Activated CD4-positive, CD25-positive, alpha-beta regulatory T cell treated with anti-CD3 and anti-CD28 coated beads, Interleukin-2, amount 50 U/mL, for 16 hours (primary cell): Measurements from ENCODE around the gene HSPBP1.
"Not testable (repeated sequence)": the region's sequence is repeated elsewhere in the genome, so short reads cannot be mapped to it uniquely, and the experiment has no call there.

ENCODE experiments used
- DNase-seq: peaks from one replicate; pipeline ENCODE4 v3.0.0-alpha.2; 2020; ENCODE audit warnings: low read depth, low spot score

HSPBP1 gene

DNA sequence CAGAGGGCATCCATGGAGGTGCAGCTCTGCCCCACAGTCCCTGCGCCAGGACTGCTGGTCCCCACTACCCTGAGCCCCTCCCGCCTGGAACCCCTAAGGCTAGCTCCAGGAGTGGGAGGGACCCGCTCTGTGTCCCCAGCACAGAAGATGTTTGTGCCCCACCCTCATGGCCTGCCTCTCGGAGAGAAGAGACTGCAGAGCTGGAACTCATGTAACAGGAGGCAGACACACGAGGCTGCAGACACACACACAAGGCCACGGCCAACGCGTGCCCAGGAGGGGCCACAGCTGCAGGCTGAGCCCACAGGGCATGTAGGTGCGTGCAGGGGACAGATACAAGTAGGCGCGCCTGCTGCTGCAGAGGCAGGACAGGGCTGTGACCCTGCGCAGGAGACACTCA is 40.9 kb downstream of the HSPBP1 start:
- no peak for DNase-seq

DNA sequence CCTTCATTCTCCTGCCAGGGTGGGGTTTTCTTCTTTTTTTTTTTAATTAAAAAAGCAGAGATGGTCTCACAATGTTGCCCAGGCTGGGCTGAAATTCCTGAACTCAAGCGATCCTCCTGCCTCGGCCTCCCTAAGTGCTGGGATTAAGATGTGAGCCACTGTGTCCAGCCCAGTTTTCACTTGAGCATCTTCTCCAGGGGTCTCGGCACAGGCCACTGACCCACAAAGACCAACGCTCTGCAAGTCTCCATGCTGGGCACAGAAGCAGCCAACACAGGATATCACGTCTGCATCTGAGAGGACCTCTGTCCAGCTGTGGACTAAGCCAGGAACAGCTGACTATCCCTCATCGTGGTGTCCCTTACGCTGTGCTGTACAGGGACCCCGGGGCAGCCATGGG is 41.9 kb downstream of the HSPBP1 start:
- no peak for DNase-seq

DNA sequence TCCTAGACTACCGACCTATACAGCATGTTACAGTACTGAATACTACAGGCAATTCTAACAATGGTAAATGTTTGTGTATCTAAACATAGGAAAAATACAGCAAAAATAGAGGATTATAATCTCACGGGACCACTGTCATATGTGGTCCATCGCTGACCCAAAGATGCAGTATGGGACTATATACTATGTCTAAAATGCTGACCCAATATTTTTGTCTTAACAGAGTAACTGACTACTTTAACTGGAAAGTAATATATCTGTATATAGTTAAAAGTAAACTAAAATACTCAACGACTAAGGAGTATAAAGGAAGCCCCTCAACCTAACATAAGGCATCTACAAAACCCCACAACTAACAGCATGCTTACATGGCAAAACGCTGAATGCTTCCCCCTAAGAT is 46.9 kb downstream of the HSPBP1 start:
- DNase-seq = no peak

DNA sequence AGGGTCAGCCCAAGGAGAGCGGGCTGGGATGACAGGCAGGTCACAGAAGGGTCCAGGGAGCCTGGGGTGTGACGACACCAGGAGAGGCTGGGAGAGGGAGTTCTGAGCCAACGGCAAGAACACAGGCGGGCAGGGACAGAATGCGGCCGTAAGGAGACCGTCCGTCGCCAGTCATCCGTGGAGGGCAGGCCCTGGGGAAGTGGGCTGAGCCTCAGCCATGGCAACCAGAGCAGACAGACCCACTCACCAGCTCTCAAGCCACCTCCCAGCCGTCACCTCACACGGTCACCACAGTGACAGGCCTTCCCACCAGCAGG is 47.7 kb downstream of the HSPBP1 start:
- DNase-seq = no peak

DNA sequence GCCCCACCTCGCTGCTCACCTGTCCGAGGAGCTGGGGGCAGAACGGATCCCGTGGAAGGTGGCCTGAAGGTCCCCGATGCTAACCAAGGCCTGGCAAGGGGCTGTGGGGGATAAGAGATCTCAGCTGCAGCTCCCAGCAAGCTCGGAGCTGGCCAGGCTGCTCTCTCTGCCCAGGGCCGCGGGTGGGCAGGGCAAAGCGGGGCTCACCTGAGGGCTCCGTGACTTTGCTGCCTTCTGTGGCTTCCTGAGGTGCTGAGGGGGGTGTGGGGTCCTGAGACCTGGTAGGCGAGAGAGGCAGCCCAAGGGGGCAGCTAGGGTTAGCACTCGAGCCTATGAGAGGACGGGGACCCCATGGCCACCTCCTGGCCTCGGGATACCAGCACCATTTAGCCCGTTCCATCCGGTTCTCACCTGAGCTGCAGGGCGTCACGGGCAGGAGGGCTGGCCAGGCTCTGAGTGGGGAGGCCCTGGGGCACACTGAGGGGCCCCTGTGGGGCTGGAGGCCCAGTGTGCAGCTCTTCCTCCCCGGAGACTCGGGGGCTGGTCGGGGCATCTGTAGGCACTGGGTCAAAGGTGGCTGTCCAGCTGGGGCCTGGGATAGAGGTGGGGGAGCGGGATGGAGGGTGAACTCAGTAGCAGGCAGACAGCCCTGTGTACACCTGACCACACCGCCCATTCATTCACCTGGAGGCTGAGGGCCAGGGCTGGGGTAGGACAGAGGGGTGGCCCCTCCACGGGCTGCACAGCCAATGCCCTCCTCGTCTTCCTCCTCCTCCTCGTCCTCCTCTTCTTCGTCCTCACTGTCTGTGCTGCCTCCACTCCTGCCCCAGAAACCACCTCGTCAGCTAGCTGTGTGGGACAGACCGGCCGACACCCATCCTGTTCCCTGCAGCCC is 48.3 kb downstream of the HSPBP1 start:
- DNase-seq = no peak

DNA sequence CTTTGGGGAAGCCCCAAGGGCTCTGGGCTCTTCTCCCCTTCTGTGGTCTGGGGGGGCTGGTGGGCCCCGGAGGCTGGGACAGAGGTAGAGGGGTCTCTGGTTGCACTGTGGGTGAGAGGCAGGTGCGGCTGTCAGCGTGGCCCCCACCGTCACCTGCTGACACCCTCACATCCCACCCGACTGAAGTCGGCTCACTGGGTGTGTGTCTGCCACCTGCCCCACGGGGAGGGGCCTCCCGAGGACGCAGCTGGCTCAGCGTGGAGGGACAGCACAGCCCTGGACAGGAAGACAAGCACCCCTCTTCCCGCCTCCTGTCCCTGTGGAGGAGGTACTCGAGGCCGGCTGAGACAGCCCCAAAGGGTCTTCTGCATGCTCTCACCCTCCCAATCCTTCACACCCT is 49.1 kb downstream of the HSPBP1 start:
- DNase-seq = no peak

DNA sequence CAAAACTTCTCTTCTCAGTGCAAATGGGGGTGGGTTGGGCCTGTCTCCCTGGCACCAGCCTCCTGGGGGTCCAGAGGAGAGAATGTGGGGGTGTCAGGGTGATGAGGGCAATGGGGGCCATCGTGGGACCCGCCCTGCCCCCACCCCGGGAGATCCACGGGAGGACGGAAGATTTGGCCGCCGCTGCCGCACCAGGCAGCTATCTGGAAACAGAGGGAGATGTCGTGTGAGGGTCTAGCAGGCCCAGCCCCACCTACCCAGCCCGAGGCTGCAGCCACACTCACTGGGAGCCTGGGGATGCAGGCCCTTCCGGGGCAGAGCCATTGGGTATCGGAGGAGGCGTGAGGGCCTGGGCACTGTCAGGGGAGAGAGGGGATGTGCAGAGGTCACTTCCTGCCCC is 49.6 kb downstream of the HSPBP1 start:
- DNase-seq = no peak

DNA sequence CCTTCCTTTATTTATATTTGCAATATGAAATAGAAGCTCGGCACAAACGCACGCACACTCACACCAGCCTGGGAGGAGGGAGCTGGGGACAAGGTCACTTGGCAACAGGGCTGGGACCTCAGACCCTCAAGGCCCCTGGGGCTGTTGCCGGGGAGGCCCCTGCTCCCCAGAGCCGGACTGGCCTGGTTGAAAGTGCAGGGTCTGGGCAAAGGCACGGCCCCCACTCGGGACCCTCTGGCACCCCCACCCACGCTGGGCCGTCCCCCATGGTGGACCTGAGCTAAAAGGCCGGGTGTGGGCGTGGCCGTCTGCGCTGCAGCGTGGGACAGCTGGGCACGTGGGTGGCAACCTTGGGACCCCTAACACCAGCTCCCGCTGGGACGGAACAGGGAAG is 50.1 kb downstream of the HSPBP1 start:
- no peak for DNase-seq

DNA sequence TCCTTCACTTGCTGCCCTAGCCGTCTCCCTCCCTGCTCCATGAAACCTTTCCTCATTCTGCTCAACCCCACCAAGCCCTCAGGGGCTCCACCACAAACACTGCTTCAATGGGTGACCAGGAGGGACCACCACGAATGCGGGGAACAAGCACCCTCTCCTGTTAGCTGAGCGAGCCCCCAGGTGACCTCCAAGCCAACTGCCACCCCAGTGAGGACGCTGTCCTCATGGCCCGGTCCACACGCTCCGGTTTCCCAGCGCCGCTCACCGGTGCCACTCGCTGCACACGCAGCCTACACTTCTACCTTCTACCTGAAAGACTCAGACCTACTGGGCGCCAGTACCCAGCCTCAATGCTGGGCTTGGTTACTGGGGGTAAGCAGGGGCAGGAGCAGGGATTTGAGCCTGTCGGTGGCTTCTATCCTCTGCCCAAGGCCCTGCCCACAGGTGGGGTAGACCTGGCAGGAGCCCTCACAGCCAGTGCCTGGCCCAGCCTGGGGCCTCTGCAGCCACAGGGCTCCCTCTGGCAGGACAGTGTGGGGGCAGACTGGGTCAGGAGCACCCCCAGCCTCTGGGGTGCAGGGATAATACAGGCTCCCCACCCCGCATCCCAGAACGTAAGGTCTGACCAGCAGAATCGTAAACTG is 50.6 kb downstream of the HSPBP1 start:
- no peak for DNase-seq

DNA sequence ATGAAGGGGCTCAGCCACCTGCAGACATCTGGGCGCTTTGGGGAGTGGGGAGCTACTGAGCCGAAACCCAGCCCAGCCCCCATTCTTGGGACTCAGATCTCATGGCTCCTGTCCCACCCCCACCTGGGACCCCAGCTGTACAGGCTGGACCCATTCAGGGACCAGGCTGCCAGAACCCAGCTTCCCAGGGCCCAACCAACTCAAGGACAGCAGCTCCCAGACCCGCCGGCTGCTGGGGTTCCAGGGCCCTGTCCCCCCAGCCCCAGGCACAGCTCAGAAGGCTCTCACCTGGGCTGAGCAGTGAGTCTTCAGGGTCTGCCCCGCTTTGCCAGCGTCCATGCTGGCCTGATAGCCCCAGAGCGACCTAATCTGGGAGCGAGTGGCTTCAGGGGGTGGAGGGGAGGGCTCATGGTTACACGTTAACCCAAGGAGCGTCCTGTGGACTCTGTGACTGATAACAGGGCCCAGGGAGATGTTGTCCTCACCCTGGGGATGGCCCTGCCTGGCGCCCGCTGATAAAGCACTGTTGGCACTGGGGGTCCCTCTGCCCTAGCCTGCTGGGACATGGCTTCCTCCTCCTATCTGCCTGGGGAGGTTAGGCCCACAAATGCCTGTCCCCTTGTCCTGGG is 51.4 kb downstream of the HSPBP1 start, which contains the start of gene TMEM86B:
TMEM86B (minus strand) TSS at position 361 of the 629 bp plus-strand sequence; CDS start at position 339, 22 bp downstream.
- no peak for DNase-seq

DNA sequence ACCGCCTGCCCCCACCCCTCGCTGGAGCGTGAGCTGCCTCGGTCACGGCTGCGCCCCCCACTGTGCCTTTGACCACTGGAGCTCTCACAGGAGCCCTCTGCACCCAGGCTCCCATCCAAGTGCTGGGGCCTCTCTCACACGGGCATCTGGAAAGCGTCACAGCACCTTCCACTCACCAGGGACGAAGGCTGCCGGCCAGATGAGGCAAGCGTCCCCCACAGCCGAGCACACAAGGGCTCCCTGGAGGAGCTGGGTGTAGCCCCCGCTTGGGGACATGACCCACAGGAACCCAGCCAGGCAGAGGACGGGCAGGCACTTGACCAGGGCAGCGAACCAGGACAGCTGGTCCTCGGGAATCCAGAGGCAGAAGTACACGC is 51.9 kb downstream of the HSPBP1 start:
- DNase-seq = no peak

DNA sequence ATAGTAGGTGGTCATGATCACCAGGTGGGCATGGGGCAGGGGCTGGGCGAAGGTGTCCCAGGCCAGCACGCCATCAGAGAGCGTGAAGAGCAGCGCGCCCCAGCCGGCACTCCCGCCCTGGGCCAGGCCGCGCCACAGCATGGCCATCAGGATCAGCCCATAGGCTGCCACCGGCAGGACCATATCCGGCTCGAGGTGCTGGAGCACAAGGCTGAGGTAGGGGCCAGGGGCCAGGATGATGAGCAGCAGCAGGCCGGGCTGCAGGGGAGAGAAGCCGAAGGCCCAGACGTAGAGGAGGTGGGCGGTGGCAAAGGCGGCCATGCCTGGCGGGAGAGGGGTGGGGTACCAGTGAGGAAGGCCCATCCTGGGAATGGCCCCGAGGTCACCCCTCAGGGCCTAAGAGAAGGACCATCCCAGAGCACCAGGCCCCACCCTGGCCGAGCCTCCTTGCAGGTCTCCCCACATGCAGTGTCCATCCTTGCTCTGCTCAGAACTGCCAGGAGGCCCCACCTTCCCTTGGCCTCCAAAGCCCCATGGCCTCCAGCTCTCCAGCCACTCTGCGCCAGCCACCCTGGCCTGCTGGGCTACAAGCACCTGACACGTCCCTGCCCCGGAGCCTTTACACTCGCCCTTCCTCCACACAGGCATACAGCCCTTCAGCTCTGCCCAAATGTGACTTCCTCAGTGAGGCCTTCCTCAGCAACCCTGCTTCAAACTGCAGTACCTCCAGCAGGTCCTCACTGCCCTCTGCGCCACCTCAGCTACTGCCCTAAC is 52.5 kb downstream of the HSPBP1 start:
- no peak for DNase-seq

DNA sequence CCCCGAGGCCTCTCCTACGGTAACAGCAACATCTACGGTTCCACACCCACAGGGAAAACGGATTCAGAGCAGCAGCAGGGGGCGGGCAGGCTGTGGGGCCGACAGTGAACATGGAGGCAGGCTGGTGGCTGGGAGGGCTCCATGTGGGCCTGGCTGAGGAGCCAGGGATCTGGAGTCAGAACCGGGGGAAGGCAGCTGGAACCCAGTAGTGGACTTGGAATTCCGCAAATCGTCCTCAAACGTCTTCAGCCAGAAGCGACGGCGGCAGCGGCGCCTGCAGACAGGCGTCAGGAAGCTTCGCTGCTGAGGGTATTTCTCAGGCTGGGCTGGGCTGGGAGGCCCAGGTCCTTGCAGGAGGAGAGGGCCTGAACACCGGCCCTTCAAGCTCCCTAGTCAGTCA is 53.1 kb downstream of the HSPBP1 start:
- no peak for DNase-seq

DNA sequence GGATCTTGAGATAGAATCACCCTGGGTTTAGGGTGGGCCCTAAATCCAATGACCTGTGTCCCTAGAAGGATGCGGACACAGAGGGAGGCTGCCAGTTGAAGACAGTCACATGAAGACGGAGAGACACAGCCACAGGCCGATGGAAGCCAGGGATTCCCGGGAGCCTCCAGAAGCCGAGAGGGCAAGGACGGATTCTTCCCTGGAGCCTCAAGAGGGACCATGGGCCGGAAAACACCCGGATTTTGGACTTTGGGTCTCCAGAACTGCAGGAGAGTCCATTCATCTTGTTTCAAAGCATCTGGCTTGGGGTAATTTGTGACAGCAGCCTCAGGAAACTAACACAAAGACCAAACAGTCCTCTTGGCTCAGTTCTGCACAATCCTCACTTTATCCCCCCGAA is 53.6 kb downstream of the HSPBP1 start:
- DNase-seq = no peak

DNA sequence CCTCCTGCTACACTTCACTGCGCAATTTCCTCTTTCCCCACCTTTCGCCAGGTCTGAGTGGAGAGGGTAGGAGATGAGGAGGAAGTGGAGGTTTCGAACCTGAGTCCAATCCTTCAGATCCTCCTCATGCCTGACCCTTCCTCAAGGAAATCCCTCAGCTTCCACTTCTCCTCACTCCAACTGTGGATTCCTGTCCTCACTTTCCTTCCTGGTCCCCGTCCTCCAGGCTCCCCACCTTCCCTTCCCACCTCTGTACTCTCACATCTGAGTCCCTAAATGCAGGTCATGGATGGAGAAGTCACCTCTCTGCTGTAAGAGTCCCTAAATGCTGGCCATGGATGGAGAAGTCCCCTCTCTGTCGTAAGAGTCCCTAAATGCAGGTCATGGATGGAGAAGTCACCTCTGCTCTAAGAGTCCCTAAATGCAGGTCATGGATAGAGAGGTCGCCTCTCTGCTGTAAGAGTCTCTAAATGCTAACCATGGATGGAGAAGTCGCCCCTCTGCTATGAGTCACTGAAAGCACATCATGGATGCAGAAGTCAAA is 54.4 kb downstream of the HSPBP1 start:
- no peak for DNase-seq

DNA sequence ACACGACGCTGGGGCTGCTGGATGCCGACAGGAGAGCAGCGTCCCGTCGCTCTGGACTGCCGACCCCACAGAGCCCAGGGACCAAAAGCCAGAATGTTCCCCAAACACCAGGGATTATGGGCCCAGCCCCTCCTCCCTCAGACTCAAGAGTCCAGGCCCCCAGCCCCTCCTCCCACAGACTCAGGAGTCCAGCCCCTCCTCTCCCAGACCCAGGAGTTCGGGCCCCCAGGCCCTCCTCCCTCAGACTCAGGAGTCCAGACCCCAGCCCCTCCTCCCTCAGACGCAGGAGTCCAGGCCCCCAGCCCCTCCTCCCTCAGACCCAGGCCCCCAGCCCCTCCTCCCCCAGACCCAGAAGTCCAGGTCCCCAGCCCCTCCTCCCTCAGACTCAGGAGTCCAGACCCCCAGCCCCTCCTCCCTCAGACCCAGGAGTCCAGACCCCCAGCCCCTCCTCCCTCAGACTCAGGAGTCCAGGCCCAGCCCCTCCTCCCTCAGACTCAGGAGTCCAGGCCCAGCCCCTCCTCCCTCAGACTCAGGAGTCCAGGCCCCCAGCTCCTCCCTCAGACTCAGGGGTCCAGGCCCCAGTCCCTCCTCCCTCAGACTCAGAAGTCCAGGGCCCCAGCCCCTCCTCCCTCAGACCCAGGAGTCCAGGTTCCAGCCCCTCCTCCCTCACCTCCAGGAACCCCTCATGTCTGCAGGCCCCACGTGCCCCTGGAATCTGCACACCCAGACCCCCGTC is 55.1 kb downstream of the HSPBP1 start:
- not testable (repeated sequence) for DNase-seq

DNA sequence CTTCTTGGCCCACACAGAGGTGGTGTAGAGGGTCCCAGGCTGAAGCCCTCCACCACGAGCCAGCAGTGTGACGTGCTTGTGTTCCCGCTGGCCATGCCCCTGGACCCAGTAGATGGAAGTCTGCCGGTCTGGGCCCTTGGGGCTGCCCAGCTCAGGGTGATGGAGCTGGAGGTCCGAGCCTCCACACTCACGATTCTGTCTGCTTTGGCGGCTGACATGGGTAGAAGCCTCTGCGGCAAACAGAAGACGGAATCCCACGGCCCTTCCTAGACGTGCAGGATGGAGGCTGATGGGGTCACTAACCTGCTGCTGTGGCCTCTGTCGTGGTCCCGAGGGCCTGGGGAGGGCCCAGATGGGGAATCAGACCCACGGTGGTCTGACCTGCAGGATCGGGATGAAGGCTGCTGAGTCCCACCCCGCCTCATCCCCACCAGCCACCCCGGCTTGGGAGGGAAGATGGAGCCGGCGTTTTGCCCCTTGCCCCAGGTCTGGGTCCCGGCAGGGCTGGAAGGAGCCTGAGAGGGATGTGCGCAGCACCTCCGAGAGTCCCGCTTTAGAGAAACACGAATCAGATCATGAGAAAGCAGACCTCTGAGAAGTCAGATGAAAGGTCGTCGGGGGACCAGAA is 55.8 kb downstream of the HSPBP1 start:
- no peak for DNase-seq

DNA sequence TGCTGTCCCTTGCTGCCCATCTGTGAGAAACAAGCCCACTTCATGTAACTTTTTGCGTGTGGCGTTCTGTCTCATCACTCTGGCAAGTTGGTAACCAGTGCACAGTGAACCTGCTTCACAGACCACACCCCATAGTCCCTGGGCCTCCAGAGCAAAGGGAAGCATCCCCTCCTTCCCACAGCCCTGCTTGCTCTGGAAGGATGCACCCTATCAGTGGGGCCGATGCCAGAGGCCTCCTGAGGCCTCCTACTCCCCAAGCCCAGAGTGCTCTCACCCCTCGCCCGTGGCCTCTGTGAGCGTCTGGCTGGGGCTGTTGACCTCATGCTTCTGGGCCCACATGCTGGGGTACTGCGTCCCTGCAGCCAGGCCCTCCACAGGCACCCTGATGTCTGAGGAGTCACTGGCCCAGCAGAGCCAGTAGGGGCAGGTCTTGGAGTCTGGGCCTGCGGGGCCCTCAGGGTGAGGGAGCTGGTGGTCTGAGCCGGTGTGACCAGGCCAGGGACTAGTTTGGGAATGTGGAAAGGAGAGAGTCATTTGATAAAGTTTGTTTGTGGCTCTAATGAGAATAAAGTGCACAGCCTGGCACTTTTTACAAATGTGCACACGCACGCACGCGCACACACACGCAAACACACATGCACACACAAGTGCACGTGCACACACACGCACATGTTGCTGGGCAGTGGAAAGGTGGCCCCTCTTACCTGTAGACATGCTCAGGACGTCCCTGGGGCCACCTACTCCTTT is 56.4 kb downstream of the HSPBP1 start:
- no peak for DNase-seq

DNA sequence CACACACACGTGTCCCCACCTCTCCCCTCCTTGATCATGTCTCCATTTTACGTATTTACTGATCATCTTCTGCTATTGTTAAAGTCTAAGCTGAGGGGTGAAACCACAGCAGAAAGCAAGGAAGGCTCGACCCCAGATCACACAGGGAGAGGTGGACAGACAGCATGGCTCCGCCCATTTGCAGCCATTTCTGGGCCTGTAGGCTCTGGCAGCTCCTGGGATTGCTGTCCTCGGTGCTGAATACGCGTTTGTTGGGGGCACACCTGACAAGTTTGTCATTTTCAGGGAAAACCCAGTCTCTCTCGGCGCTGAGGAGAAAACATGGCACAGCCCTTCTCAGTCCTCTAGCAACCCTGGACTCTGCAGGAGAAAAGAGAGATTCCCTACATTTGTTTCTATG is 59.4 kb downstream of the HSPBP1 start:
- DNase-seq = no peak
